HG03097 (cell line): Measurements from ENCODE around the gene HES7.
"Not testable (repeated sequence)": the region's sequence is repeated elsewhere in the genome, so short reads cannot be mapped to it uniquely, and the experiment has no call there.

ENCODE experiments used
- ATAC-seq: cut with Tn5 transposase; IDR thresholded peaks from one replicate; pipeline ENCODE4 v1.9.1; 2021; ENCODE audit not compliant: unreplicated experiment, low FRiP score

The HES7 gene

DNA sequence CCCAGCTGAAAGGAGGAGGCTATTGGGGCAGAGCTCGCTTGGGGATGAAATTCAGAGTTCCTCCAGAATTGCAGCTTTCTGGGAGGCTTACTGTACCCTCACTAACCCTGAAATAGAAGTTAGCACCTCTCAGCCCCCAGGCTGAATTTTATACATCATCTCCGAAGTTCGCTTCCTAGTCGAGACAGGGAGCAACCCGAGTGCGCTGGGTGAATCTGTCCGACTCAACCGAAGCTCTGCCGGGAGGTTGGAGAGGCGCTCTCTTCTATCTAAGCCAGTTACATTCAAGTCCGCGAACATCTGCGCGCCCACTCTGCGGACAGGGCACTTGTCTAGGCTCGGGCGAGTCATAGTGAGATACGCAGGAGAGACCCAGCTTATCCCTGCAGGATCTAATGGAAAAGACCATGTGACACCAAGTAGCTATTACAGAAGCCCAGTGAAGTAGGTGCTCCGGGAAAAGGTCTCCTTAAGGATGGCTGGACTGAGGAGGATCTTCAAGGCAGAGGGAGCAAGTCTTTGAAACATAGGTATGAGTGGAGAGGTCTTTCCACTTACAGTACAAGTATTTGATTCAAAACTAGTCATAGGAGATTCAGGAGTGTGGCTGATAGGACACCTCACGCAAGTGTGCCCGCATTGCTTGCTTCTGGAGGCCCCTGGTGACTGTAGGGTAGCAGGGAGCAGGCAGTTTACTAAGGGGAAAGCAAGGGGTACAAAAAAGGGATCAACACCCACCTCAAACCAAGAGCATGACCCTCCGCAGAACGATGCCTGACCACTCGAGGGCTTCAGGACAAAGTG, 646 bp upstream of the HES7 start:
- ATAC-seq: no peak

DNA sequence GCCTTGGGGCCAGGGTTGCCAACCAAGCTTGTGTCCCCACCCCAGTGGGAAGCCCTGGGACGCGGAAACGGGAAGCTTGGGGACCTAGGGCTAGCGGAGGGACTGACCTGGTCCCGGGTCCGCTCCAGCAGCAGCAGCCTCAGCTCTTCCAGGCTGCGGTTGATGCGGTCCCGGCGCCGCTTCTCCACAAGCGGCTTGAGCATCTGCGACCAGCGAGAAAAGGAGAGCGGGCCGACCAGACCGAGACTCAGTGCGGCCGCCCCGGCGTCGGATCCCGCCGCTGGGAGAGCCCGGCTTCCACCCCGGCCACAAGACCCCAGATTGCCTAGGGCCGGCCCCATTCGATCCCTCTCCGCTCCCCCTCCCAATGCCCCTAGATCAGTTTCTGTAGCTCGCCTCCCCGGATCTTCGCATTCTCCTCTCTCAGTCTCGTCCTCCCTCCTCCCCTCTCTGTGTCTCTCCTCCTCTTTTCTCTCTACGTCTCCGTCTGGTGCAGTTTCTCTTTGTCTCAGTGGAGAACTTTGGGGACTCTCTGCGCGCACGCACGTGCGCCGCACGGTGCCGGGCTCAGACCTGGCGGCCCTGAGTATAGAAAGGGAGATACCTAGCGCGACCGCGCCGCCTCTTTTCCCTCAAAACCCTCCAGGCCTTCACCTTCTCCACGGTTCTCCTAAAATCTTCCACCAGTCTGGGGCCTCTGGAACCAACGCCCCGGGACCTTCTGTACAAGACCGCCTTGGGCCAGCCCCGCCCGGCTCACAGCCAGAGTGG, 797 bp downstream of the HES7 start:
- ATAC-seq: no peak

DNA sequence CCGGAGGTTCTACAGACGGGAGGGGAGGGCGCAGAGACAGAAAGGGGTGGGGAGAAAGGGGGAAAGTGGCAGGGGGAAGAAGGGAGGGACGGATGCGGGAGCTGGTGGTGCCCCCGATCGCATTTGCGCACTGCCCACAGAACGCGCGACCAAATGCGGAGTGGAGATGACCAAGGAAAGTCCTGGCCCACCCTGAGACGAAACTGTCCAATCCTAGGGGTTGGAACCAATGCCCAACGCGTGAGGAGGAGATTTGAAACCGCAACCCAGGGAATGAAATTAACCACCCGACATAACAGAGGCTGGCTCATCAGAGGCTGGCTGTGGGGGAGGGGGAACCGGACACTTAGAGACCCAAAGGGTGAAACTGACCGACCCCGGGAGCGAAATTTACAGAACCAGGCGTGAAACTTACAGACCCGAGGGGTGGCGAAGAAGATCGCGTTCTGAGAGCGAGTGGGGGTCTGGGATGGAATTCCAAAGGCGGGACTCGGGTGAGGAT, 1.4 kb downstream of the HES7 start:
- ATAC-seq: no peak

DNA sequence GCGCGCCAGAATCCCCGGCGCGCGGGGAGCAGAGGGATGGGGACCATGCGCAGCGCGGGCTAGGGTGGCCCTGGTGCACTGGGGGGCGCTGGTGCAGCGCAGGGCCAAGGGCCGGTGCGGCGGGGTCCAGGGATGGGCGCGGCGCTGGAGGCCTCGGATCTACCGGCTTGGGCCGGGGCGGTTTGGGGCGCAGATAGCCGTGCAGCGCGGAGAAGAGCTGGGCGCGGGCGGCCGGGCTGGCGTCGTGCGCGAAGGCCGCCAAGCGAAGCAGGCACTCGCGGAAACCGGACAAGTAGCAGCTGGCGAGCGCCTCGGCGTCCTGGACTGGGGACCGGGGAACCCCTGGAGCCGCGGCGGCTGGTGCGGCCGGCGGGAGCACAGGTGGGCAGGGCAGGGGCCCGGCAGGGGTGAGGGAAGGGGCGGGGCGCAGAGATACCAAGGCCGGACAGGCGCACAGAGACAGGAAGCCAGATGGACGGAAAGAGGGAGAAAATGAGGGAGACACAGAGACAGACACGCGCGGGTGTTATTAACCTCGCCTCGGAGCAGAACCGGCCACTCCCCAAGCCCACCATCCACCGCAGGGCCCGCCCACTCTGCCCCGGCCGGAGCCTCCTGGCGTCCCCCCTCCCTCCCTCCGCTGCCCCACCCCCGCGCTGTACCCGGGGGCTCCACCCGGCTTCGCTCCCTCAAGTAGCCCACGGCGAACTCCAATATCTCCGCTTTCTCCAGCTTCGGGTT, 2.1 kb downstream of the HES7 start:
- ATAC-seq: no peak

DNA sequence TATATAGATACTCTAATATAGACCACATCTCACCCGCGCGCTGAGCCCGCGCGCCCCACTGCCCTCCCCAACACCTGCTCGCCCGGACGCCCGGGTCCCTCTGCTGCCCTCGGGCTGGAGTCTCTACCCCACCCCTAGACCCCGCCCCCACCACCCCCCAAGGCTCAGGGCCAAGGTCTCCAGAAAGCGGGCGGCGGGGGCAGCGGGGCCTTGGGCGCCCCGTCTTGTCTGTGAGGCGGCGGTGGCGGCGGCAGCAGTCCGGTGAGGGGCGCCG, 2.6 kb downstream of the HES7 start:
- no peak for ATAC-seq

DNA sequence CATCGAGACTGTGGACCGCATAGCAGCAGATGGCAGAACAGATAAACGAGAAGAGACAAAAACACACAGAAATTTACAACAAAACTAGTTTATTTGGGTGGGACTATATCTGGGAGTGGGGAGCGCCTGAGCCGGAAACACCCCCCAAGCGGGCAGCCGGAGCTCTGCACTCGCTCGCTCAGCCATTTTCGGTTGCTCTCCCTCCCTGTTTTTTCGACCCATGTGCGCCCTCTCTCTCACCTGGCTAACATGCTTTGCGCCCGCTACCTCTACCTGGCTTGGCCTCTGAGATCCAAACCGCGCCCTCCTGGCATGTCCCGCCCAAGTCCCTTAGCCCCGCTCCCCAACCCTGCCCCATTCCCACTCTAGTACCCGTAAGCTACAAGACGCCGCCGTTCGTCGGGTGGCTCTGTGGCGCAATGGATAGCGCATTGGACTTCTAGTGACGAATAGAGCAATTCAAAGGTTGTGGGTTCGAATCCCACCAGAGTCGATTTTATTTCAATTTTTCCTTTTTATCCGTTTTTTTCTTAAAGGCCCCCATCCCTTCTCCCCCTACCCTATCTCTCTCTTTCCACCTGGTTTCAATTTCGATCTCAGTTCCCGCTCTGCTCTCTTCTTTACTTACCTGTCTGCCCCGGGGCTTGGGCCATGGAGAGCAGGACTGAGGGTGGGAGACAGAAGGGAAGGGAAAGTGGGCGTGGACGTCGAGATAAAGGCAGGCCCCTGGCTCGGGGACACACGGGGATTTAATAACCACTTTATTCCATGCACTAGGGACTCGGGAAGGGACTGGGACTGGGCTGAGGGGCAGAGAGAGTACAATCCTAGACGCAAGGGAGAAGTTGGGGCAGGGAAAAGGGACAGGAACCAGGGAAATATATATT, 3.1 kb downstream of the HES7 start:
- ATAC-seq: peak; percentile 8

DNA sequence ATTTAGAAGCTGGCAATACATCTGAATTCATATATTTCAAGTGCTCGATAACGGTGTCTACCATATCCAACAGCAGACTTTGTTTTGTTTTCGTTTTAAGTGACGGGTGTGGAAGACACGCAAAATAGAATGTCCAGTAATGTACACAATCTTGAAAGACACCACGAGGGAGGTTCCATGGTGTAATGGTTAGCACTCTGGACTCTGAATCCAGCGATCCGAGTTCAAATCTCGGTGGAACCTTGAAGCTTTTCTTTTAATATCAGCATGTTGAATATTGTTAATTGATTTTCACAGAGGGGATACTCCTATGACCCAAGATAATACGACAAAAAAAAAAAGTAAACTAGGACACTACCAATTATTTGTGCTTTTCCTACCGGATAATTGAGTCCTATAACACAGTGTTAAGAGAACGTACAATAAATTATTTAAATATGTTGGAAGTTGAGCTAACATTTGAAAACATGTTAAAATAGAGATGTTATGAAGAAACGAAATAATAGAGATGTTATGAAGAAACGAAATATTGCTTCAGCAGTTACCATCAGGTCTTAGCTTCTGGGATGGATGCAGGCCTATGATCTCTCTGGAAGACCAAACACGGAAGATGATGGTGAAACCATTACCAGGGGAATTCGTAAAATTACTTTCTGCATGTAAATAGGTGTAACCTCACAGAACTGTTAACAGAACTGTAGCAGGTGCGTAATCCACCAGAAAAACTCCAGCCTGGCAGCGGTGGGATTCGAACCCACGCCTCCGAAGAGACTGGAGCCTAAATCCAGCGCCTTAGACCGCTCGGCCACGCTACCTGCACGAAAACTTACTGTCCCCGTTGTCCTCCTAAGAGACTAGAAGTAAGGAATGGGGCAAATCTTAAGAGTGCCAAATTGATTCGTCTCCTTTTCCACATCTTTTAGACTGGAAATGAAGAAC, 4.1 kb downstream of the HES7 start:
- ATAC-seq: peak; percentile 30

DNA sequence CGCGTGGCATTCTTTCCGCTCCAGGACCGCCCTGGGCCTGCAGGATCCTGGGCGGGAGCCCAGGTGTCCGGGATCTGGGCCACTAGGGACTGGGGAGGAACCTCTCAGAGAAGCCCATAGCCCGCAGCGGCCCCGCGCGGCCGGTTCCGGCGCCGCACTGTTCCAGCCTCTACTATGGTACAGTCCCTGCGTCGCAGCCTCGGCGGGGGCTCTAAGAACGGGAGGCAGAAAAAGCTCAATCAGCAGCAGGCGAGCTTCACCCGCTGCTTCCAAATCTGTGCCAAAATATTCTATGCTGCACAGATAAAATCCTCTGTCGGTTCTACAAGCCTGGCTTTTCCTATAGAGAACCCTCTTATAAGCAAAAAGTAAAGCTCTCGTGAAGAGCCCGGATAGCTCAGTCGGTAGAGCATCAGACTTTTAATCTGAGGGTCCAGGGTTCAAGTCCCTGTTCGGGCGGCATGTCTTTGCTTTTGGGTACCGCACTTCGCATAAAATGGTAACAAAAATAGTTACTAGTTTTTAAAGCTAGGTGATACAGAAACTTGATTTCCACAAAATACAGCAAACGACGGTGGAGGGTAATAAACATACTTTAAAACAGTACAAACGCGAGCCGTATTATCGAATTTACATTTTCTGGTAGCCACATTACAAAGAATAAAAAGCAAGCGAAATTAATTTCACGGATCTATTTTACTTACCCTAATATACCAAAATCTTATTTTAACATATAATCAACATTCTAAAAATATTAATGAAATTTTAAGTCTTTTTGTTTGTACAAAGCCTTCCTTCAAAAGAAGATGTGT, 4.9 kb downstream of the HES7 start:
- ATAC-seq: peak; percentile 28

DNA sequence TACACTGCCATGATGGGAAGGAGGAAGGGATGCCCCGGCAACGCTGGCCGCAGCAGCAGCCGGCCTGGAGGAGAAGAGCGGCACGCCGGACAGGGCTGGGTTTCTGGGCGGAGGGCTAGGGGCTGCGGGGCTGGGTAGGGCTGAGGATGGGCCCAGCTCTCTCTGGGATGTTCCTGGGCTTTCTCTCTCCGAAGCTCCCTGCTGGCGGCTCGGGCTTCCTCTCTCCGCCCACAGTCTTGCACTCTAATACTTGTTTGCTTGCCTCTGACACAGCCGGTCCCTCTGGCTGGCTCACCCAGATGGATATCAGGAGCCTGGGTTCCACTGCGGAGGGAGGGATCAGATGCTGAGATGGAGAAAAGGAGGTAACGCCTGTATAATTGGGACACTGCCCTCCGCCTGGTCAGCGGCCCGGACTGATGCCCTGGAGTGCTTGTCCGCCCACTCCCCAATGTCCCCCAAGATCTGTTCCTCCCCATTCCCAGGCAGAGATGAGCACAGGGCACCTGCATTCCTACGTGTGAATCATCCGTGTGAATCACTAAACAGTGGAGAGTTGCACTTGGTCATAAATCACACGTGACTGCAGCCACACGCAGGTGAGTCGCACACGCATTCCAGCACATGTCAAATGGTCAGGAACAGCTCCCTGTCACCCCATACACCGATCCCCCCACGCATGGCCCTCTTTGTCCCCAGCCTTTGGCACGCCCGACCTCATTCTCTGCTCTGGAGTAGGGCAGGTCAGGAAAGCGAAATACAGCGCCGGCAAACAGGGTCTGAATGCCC, 5.7 kb downstream of the HES7 start, which contains the start of gene ALOXE3:
ALOXE3 (minus strand) TSS at position 535 of the 789 bp plus-strand sequence; CDS start at position 11, 524 bp downstream.
- ATAC-seq: no peak

DNA sequence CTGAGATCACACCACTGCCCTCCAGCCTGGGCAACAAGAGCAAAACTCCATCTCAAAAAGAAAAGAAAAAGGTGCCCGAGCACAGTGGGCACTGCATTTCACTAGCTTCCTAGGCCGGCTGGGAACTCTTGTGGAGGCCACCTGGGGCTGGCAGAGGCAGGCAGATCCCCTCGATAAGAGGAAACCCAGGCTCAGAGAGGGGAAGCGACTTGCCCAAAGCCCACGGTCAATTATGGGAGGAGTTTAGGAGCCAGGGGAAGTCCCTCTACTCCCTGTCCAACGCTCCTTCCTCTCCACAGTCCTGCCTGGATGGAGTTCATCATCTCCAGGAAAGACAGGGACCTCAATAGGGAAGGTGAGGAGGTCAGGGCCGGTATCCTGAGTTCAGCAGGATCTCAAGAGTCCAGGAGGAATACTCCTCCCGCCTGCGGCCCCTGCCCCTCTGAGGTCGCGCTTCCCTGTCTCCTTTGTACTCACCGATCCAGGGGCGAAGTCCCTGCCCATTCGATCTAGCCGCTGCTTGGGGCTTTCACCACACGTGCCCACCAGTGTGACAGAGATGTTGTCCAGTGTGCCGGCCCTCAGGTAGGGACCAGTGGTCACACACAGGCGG, 6.4 kb downstream of the HES7 start:
- no peak for ATAC-seq

DNA sequence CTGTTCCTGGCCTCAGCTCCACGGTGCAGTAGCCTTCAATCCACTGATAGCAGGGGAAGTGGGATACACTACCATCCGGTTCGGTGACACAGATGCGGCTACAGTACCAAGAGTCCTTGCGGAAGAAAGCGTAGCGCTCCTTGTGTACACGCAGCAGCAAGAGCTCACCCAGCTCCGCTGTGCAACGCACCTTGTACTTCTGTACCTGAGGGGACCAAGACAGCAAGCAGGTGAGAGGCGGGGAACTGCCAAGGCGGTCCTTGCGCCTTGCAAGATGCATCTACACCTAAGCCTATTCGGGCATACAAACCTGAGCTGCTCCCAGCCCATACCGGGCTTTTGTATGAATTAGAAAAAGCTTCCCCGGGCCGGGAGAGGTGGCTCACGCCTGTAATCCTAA, 7.1 kb downstream of the HES7 start:
- ATAC-seq: no peak

DNA sequence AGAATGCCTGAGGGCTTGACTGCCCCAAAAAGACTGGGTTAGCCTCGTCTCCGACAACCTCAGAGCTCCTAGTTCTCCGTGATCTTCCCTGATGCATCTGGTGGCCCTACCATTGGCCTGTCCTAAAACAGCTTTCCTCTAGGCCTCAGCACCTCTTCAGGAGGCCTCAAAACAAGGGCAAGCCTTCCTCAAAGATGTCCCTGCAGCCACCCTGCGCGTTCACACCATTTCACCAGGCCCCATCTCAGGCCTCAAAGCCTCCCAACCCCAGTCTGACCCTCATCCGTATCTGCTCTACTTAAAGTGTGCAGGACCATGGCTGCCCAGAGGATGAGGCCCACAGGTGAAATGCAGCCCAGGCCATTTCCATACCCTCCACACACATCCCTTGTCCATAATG, 13.0 kb downstream of the HES7 start:
- no peak for ATAC-seq

DNA sequence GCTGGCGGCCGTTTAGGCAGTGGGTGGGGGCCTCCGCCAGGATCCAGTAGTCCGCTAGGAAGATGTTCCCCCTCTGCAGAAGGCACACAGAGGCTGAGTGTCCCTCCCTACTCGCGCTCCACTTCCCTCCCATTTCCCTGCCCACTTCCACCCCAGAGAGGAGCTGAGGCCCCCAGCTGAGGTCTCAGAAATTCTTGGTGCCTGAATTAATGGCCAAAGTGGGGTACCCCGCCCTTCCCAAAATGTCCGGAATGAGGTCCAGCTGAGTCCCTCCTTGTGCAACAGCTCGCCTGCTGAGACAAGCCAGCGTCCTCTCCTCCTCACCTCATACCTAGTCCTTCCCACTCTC, 13.5 kb downstream of the HES7 start:
- no peak for ATAC-seq

DNA sequence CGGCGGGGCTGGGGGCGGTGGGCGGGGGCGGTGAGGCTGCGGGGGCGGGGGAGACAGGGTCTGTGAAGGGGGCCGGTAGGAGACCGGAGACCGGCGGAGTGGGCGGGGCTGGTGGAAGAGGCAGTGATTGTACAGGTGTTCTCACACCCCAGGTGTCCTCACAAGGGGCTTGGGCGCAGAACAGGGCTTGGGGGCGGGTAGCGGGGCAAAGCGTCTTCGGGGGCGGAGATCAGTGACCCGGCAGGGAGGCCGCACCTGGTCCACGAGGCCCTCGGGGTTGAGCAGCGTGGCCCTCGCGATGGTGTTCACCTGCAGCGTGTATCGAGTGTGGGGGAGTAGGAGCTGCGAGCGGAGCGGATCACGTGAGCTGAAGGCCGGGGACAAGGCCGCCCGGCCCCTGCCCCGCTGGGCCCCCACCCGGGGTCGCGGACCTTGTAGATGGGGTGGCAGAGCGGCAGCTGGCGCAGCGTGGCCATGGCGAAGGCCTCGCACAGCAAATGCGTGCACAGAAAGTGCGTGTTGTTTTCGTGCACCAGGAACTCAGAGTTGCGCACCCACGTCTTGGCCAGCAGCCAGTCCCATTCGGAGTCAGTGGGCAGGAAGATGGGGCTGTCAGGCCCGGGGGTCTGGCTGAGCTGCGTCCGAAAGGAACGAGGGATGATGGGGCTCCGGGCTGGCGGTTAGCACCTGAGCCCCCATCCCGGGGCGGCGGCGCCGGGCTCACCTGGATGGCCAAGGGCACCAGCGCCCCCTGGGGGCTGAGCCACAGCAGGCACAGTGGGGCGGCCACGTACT, 14.0 kb downstream of the HES7 start:
- ATAC-seq: no peak

DNA sequence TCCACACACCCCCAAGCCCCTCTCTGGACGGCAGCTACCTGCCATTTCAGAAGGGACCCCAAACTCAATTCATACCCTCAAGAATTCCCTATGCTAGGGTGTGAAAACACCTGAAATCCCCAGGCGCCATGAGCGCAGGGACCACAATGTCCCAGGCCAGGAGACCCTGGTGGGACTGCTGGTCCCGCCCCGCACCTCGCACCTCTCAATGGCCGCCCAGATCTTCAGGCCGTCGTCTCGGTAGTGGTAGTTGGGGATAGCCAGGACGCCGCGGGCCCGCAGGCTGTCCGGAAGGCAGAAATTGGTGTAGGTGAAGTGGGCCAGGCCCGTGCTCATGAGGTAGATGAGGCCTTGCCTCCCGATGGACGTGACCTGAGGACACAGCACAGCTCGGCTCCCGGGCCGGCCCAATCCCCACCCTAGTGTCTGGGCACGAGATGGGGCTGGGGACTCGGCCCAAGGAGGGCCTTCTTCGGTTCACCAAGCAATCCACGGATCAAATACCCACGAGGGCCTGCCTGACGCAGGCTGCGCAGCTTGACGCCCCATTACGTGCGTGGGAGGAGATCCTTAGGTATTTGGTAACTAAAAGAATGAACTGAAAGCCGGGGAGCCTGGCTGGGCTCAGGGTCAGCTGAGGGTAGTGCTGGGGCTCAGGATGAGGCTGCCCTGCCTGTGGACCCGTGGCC, 14.8 kb downstream of the HES7 start:
- ATAC-seq: no peak

DNA sequence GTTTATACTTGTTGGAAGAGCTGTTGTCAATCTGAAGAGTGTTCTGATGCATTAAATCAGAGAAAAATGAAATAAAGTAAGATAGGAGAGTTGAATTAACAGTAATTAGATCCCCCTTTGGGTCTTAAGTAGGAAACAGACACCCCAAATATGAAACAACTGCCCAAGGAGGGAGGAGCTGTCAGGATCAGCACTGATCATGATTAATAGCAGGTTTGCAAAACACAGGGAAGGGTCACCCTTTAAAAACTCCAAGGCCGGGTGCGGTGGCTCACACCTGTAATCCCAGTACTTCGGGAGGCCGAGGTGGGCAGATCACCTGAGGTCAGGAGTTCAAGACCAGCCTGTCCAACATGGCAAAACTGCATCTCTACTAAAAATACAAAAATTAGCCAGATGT, 16.9 kb downstream of the HES7 start:
- not testable (repeated sequence) for ATAC-seq
